ENCODE data around the gene PAMR1. TPM values are rescaled to one million over a fixed set of nuclear protein-coding genes. Genes with fewer than 3 reads are reported as not detected.

The PAMR1 gene
- total and polyA plus RNA-seq, 2 of the 8 experiments (the other 6 are each of a cell fraction or from before 2014, with no cell fraction given) = 3.0 to 6.9 TPM

- TF ChIP-seq CHD7 (IDR thresholded peaks at IDR 0.05; ENCODE audit: insufficient replicate concordance, low read length) (no peak), TCF12 (IDR thresholded peaks at IDR 0.05; ENCODE audit: low read depth, low read length) (no peak), FOSL1 (IDR thresholded peaks at IDR 0.05; ENCODE audit: insufficient read depth, low read depth, low read length) (no peak), POU5F1 (IDR thresholded peaks at IDR 0.05; ENCODE audit: low read depth, low read length) (no peak), SUZ12 (IDR thresholded peaks at IDR 0.05; ENCODE audit: low read length) (no peak), BCL11A (IDR thresholded peaks at IDR 0.05; ENCODE audit: low read depth in 2 of 2, low read length in 2 of 2) (no peak), KDM4A (IDR thresholded peaks at IDR 0.05; ENCODE audit: low read depth, low read length, severe bottlenecking) (no peak), CBX8 (IDR thresholded peaks at IDR 0.05; ENCODE audit: borderline replicate concordance, low read depth, low read length) (no peak), ZNF274 (IDR thresholded peaks at IDR 0.05; ENCODE audit: borderline replicate concordance, extremely low read depth, low read length) (no peak), SIRT6 (IDR thresholded peaks at IDR 0.05; ENCODE audit: low read length) (no peak), ASH2L (IDR thresholded peaks at IDR 0.05; ENCODE audit: low read length) (no peak), CTBP2 (IDR thresholded peaks at IDR 0.05; ENCODE audit: borderline replicate concordance, insufficient read depth, insufficient read length, low read length) (no peak), POLR2A (IDR thresholded peaks at IDR 0.05; ENCODE audit: control extremely low read depth in 1 of 2, low read depth in 2 of 2, low read length in 2 of 2) (no peak)
Measured at GRCh38 chr11:35523331-35523768, 2.1 kb downstream of the PAMR1 start (continued).

Measured in H1 (cell line).